ENCODE data around the gene PRSS22. TPM values are rescaled to one million over a fixed set of nuclear protein-coding genes. Genes with fewer than 3 reads are reported as not detected.

PRSS22 gene
- total RNA-seq, 1 experiment from 2014 or later, result 3.9 TPM

DNA sequence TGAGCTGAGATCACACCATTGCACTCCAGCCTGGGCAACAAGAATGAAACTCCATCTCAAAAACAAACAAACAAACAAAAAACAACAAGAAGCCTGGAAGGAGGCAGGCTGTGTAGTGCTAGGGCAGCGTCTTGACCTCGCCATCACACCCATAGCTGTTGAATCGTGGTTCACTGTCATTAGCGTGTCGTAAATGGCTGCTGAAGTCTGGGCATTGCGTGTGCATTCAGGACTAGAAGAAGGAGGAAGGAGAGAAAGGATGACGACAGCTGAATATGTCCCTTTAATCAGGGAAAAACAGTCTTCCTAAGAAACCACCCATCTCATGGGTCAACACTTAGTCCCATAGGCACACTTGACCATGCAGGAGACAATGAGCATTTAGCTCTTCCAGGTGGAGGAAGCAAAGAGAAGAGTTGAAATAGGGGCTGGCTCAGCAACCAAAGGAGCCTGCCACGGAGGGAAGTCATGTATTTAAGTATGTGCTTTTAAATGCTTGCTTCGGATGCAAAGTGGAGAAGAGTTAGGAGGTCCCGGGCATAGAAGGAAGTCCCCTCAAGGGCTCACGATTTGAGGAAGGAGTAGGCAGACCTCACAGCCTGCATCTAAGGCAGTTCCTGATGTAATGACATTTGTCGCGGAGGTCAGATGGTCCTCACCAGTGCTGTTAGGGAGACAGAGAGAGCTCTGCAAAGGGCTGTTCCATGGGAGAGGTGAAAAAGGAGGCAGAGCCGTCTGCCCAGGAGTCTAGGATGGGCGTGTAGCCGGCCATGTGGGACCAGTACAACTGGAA, 8.8 kb downstream of the PRSS22 start (continued):
- TF ChIP-seq EMX1 (CRISPR knock-in tag; IDR thresholded peaks at IDR 0.05) (no peak), ATF3 (CRISPR knock-in tag; conservative IDR thresholded peaks at IDR 0.05) (no peak), SMAD3 (CRISPR knock-in tag; IDR thresholded peaks at IDR 0.05; ENCODE audit: borderline replicate concordance) (no peak), ELF4 (CRISPR knock-in tag; IDR thresholded peaks at IDR 0.05; ENCODE audit: low read depth) (no peak)
- TF ChIP-seq, protein P1, sequence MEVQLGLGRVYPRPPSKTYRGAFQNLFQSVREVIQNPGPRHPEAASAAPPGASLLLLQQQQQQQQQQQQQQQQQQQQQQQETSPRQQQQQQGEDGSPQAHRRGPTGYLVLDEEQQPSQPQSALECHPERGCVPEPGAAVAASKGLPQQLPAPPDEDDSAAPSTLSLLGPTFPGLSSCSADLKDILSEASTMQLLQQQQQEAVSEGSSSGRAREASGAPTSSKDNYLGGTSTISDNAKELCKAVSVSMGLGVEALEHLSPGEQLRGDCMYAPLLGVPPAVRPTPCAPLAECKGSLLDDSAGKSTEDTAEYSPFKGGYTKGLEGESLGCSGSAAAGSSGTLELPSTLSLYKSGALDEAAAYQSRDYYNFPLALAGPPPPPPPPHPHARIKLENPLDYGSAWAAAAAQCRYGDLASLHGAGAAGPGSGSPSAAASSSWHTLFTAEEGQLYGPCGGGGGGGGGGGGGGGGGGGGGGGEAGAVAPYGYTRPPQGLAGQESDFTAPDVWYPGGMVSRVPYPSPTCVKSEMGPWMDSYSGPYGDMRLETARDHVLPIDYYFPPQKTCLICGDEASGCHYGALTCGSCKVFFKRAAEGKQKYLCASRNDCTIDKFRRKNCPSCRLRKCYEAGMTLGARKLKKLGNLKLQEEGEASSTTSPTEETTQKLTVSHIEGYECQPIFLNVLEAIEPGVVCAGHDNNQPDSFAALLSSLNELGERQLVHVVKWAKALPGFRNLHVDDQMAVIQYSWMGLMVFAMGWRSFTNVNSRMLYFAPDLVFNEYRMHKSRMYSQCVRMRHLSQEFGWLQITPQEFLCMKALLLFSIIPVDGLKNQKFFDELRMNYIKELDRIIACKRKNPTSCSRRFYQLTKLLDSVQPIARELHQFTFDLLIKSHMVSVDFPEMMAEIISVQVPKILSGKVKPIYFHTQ (CRISPR knock-in tag; IDR thresholded peaks at IDR 0.05), result no peak
- TF ChIP-seq, protein P2, sequence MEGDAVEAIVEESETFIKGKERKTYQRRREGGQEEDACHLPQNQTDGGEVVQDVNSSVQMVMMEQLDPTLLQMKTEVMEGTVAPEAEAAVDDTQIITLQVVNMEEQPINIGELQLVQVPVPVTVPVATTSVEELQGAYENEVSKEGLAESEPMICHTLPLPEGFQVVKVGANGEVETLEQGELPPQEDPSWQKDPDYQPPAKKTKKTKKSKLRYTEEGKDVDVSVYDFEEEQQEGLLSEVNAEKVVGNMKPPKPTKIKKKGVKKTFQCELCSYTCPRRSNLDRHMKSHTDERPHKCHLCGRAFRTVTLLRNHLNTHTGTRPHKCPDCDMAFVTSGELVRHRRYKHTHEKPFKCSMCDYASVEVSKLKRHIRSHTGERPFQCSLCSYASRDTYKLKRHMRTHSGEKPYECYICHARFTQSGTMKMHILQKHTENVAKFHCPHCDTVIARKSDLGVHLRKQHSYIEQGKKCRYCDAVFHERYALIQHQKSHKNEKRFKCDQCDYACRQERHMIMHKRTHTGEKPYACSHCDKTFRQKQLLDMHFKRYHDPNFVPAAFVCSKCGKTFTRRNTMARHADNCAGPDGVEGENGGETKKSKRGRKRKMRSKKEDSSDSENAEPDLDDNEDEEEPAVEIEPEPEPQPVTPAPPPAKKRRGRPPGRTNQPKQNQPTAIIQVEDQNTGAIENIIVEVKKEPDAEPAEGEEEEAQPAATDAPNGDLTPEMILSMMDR (IDR thresholded peaks at IDR 0.05), result no peak

GRCh38 chr16:2846511-2847310, 11.3 kb downstream of the PRSS22 start:
- H3K36me3 Mint-ChIP-seq, result no peaks in the 10 kb centered on the region
- ChIA-PET POLR2A (no interaction called here), CTCF (no interaction called here)
- TF ChIP-seq ZNF396 (CRISPR knock-in tag; IDR thresholded peaks at IDR 0.05; ENCODE audit: borderline replicate concordance), result no peak
- TF ChIP-seq FOXK1 (CRISPR knock-in tag; IDR thresholded peaks at IDR 0.05), result no peak
- no peak for TF ChIP-seq USF2 (CRISPR knock-in tag; IDR thresholded peaks at IDR 0.05)
- TF ChIP-seq USF1 (CRISPR knock-in tag; IDR thresholded peaks at IDR 0.05), result no peak
- TF ChIP-seq, protein P3, sequence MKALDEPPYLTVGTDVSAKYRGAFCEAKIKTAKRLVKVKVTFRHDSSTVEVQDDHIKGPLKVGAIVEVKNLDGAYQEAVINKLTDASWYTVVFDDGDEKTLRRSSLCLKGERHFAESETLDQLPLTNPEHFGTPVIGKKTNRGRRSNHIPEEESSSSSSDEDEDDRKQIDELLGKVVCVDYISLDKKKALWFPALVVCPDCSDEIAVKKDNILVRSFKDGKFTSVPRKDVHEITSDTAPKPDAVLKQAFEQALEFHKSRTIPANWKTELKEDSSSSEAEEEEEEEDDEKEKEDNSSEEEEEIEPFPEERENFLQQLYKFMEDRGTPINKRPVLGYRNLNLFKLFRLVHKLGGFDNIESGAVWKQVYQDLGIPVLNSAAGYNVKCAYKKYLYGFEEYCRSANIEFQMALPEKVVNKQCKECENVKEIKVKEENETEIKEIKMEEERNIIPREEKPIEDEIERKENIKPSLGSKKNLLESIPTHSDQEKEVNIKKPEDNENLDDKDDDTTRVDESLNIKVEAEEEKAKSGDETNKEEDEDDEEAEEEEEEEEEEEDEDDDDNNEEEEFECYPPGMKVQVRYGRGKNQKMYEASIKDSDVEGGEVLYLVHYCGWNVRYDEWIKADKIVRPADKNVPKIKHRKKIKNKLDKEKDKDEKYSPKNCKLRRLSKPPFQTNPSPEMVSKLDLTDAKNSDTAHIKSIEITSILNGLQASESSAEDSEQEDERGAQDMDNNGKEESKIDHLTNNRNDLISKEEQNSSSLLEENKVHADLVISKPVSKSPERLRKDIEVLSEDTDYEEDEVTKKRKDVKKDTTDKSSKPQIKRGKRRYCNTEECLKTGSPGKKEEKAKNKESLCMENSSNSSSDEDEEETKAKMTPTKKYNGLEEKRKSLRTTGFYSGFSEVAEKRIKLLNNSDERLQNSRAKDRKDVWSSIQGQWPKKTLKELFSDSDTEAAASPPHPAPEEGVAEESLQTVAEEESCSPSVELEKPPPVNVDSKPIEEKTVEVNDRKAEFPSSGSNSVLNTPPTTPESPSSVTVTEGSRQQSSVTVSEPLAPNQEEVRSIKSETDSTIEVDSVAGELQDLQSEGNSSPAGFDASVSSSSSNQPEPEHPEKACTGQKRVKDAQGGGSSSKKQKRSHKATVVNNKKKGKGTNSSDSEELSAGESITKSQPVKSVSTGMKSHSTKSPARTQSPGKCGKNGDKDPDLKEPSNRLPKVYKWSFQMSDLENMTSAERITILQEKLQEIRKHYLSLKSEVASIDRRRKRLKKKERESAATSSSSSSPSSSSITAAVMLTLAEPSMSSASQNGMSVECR (CRISPR knock-in tag; IDR thresholded peaks at IDR 0.05; ENCODE audit: borderline replicate concordance), result no peak
- no peak for TF ChIP-seq ZNF138 (CRISPR knock-in tag; conservative IDR thresholded peaks at IDR 0.05)
- peaks cover 6% of the 10 kb centered on the region for H3K4me1 Mint-ChIP-seq
- peaks cover 40% of the 10 kb centered on the region for H3K27me3 Mint-ChIP-seq (ENCODE audit: low read depth)
- no peak for ATAC-seq
- DNase-seq (ENCODE audit: low spot score), result no peak
- H3K4me3 Mint-ChIP-seq, result no peak overlapping the region
- no peak overlapping the region for H3K27ac Mint-ChIP-seq
- peaks cover 26% of the 10 kb centered on the region for H3K9me3 Mint-ChIP-seq

Measured in WTC11 (cell line).